GM12891 (cell line): ENCODE measurements around the gene KCNMA1.

Source experiments
- PAX5 ChIP-seq: IDR thresholded peaks from 2 replicates; pipeline ENCODE4 v1.6.1; 2011; ENCODE audit warnings: low read length, moderate library complexity, mild to moderate bottlenecking; ENCODE audit not compliant: insufficient read depth, severe bottlenecking
- POLR2A ChIP-seq: IDR thresholded peaks from 2 replicates; pipeline ENCODE4 v1.6.1; 2011; ENCODE audit warnings: low read depth, low read length, control low read depth
- POLR2AphosphoS5 ChIP-seq: IDR thresholded peaks from 2 replicates; pipeline ENCODE4 v1.6.1; 2011; ENCODE audit warnings: low read depth, low read length, control low read depth
- POU2F2 ChIP-seq: IDR thresholded peaks from 2 replicates; pipeline ENCODE4 v1.6.1; 2011; ENCODE audit warnings: low read depth, mild to moderate bottlenecking, control low read depth, low read length, moderate library complexity
- SPI1 ChIP-seq: IDR thresholded peaks from 2 replicates; pipeline ENCODE4 v1.6.1; 2011; ENCODE audit warnings: low read depth, low read length, control low read depth
- TAF1 ChIP-seq: IDR thresholded peaks from 2 replicates; pipeline ENCODE4 v1.6.1; 2011; ENCODE audit warnings: low read depth, low read length, control low read depth

DNA sequence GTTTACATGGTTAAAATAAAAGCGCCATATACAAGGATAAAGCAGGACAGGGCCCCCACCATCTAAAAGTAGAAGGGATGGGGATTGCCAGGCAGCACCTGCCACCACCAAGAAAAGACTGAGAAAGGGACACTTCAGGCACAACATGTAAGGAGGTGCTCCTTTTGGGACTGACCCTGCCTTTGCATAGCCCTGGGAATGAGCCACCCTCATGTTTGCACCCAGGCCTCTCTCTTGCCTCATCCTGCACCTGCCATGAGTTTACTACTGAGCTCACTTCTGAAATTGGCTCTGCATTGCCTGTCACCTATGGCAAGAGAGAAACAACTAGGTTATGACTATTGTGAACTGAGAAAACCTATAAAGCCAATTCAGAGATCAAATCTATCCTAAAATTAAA is 489.7 kb downstream of the KCNMA1 start:
- TF ChIP-seq TAF1 (no peak), POLR2AphosphoS5 (no peak), POLR2A (no peak), PAX5 (no peak), POU2F2 (no peak), SPI1 (no peak)
